DND-41 (cell line): ENCODE data around the gene RASD1.

Source experiments
- EZH2 ChIP-seq: IDR thresholded peaks from 3 replicates; pipeline ENCODE4 v1.6.1; 2012; ENCODE audit warnings: borderline replicate concordance, low read depth, mild to moderate bottlenecking, moderate library complexity, low read length, inconsistent platforms; ENCODE audit not compliant: severe bottlenecking
- TF ChIP-seq, protein P1 (sequence below): IDR thresholded peaks from 2 replicates; pipeline ENCODE4 v1.5.1; 2012; ENCODE audit warnings: borderline replicate concordance, low read length, moderate library complexity, mild to moderate bottlenecking; ENCODE audit not compliant: poor library complexity, severe bottlenecking; ENCODE audit errors: extremely low read depth

DNA sequence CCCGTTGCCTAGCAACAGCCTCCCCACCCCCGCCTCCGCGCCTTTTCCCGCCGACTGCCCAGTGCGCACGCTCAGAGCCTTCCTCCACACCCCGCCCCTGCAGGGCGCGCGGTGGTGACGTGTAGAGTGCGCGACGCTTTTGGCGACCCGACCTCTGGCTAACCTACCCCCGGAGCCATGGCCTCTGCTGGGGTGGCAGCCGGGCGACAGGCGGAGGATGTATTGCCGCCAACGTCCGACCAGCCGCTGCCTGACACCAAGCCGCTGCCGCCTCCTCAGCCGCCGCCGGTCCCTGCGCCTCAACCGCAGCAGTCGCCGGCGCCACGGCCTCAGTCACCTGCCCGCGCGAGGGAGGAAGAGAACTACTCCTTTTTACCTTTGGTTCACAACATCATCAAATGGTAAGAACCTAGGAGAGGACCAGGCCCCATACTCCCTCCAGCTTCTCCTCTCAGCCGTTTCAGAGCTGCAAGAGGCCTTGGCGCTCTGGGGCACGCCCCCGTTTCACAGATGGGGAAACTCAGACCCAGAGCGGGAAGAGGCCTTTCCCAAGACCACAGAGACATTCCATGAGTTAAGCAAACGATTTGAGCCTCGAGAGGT lies 19.2 kb downstream of the RASD1 start, which contains the start of gene MED9:
- TF ChIP-seq, protein P1, sequence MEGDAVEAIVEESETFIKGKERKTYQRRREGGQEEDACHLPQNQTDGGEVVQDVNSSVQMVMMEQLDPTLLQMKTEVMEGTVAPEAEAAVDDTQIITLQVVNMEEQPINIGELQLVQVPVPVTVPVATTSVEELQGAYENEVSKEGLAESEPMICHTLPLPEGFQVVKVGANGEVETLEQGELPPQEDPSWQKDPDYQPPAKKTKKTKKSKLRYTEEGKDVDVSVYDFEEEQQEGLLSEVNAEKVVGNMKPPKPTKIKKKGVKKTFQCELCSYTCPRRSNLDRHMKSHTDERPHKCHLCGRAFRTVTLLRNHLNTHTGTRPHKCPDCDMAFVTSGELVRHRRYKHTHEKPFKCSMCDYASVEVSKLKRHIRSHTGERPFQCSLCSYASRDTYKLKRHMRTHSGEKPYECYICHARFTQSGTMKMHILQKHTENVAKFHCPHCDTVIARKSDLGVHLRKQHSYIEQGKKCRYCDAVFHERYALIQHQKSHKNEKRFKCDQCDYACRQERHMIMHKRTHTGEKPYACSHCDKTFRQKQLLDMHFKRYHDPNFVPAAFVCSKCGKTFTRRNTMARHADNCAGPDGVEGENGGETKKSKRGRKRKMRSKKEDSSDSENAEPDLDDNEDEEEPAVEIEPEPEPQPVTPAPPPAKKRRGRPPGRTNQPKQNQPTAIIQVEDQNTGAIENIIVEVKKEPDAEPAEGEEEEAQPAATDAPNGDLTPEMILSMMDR: no peak
- no peak for TF ChIP-seq EZH2
